HG03439 (cell line): ENCODE measurements around the gene TMTC1.

Experiments
- ATAC-seq: cut with Tn5 transposase; IDR thresholded peaks from one replicate; pipeline ENCODE4 v1.9.1; 2021; ENCODE audit warnings: mild to moderate bottlenecking, moderate library complexity; ENCODE audit not compliant: unreplicated experiment

TMTC1 gene

GRCh38 chr12:29781188-29781587, 2.6 kb downstream of the TMTC1 start:
- no peak for ATAC-seq

- ATAC-seq, result no peak
Measured at GRCh38 chr12:29780084-29780483, 3.7 kb downstream of the TMTC1 start.

- no peak for ATAC-seq
Measured at GRCh38 chr12:29778531-29778930, 5.2 kb downstream of the TMTC1 start.

DNA sequence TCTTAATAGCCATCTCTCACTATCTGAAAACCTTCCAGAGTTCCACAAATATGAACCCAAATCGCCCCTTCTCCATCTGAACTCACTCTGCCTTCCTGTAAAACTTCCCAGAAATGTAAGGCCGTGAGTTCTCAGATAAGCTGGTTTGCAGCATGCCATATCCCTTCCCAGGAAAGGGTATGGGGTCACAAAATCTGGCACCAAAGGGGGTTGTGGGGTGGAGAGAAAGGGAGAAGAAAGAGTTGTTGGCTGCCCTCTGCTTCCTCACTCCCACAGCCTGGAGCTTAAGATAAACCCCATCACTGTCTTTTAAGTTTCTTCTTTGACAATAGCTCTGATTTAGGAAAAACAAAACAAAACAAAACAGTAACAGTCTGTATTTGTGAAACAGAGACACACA, 10.7 kb downstream of the TMTC1 start:
- no peak for ATAC-seq

DNA sequence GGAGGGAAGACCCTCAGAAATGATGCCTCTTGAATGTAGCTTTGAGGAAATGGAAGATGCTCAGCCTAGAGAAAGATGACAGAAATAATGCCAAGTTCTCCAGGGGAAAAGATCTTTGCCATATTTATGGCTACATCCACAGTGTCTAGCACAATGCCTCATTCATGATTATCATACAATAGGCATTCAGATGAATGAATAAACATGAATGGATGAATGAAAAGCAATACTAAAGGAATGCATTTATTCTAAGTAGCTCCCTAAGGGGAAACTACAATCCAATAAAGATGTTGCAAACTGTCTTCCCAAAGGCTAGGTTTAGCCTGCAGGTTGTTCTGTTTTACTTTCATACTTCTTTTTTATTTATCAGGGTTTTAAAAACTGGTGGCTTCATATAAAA, 12.0 kb downstream of the TMTC1 start:
- no peak for ATAC-seq

GRCh38 chr12:29771165-29771564, 12.6 kb downstream of the TMTC1 start:
- ATAC-seq, result no peak

GRCh38 chr12:29769162-29769858, 14.4 kb downstream of the TMTC1 start:
- ATAC-seq, result no peak

DNA sequence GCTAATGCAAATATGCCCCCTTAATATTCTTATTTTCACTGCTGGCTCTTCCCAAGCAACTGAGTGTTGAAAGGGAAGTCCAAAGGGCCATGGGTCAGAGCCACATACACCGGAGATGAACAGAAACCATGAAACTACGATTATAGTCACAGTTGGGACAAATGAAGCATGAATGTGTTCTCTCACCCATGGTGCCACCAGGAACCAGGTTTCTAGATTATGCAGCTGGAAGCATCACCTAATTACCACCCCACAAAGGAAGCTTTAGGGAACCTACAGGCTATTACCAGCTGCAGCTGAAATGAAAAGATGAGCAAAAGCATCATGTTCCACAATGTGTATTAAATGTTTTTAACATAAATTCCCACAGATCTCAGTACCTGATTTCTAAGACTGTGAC, 15.4 kb downstream of the TMTC1 start:
- no peak for ATAC-seq

DNA sequence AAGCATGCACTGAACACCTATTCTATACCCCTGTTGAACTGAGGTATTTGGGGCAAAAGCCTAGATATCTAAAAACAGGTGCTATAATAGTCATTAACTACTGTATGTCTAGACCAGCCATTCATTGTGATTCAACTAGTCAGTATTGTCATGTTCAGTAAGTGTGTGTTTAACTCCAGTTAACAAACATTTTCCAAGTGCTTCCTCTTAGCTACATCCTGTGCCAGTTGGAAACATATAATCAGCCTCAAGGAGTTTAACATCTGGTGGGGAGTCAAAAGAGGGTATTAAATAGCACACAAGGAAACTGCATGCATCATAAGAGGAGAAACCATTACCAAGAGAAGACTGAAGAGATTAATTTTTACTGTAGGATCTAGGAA, 20.4 kb downstream of the TMTC1 start:
- no peak for ATAC-seq

DNA sequence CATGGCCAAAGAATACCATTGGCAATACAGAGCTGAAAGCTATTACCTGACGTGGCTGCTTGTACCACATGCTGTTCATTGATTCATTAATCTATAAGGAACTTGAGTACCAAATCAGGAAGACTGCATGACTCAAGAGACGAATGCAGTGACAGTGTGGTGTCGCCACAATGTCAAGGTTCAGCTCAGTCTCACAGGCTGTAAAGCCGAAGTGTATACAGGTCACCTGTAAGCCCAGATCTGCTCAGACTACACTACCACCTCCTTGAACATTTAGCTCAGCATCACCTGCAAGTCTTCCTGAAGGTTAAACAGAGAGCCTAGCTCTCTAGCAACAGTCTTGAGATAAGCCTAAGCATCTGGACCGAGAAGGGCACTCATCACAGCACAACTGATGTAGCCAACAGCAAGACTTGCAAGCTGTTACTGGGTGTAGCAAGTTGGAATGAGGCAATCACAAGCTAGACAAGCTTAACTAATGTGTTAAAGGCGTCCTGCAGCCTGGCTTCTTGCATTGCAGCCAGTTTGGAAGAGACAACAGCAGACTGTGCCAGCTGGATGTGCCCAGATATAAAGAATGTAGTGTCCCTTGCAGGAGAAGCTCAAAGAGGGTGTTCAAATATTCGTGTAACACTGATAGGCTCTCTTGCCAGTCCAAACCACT, 21.0 kb downstream of the TMTC1 start:
- ATAC-seq, result no peak

- no peak for ATAC-seq
Measured at GRCh38 chr12:29759950-29760349, 23.8 kb downstream of the TMTC1 start.

GRCh38 chr12:29756741-29757390, 26.9 kb downstream of the TMTC1 start:
- no peak for ATAC-seq

- no peak for ATAC-seq
Measured at GRCh38 chr12:29754235-29755189, 29.2 kb downstream of the TMTC1 start.

DNA sequence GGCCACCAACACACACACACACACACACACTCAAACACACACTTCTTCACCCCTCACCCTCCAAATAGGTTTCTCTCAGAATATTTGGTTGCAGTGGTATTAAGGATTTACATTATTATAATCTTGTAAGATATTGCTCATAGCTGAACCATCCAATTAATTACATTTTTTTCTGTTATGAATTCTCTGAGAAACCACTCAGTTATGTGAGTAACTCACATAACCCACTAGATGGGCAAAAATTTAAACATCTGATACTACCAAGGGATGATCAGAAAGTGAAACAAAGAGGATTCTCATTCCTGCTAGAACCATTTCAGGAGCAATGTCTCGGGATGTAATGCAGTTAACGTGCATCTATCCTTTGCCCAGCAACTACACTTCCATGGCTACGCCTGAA, 31.6 kb downstream of the TMTC1 start:
- no peak for ATAC-seq

- ATAC-seq, result no peak
Measured at GRCh38 chr12:29751676-29752075, 32.1 kb downstream of the TMTC1 start.

- no peak for ATAC-seq
Measured at GRCh38 chr12:29750928-29751220, 32.9 kb downstream of the TMTC1 start.

GRCh38 chr12:29750131-29750927, 33.4 kb downstream of the TMTC1 start:
- ATAC-seq, result peak; percentile 85

- no peak for ATAC-seq
Measured at GRCh38 chr12:29744365-29744764, 39.4 kb downstream of the TMTC1 start.

DNA sequence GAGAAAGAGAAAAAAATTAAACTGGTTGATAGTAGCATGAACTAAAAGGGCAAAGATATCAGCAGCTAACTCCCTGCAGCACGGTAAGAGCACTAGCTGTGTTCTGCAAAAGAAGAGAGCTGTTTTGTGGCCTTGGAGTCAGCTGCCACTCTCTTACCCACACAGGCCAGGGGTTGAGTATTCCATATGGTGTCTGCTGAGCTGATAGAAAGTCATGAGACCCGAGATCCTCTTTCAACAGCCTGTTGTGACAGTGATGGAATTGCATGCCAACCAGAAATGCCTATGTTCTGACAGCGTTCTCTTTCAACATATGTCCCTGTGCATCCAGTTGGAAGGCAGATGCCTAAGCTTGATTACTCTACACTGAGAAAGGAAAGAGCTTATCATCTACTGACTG, 39.9 kb downstream of the TMTC1 start:
- ATAC-seq, result no peak

- no peak for ATAC-seq
Measured at GRCh38 chr12:29743077-29743476, 40.7 kb downstream of the TMTC1 start.

- ATAC-seq, result no peak
Measured at GRCh38 chr12:29742646-29743045, 41.1 kb downstream of the TMTC1 start.
